ENCODE results near the gene USP15. TPM values are rescaled to one million over a fixed set of nuclear protein-coding genes. Genes with fewer than 3 reads are reported as not detected.

USP15 gene
- total and polyA plus RNA-seq, 2 of the 4 experiments (the other 2 are of a cell fraction): 28.5 to 49.6 TPM

- H4K20me1 ChIP-seq (ENCODE audit: insufficient read depth, low read length): peaks cover 9% of the 10 kb centered on the region; the same call in 1 of the 2 replicates
- H3K9me3 ChIP-seq (ENCODE audit: control insufficient read depth, insufficient read depth, low read length): peaks cover 5% of the 10 kb centered on the region
- H3K27me3 ChIP-seq (ENCODE audit: control insufficient read depth, insufficient read depth, low read length): no peaks in the 10 kb centered on the region
- no peak overlapping the region for H2BK5ac ChIP-seq (ENCODE audit: low read depth, low read length, poor library complexity, severe bottlenecking)
- no TSS peak for BruUV-seq (replicated peaks)
- no peak overlapping the region for H3K9ac ChIP-seq (ENCODE audit: low read depth, low read length)
- H3K4ac ChIP-seq (ENCODE audit: low read depth, low read length): no peak overlapping the region
- no peak overlapping the region for H4K5ac ChIP-seq (ENCODE audit: low read depth, low read length)
- no peak overlapping the region for H3K14ac ChIP-seq (replicated peaks; ENCODE audit: low read depth, low read length)
- POLR2A ChIA-PET (ENCODE audit: unreplicated experiment): no interaction called here
- H3K4me3 ChIP-seq (ENCODE audit: insufficient read depth, low read depth, low read length): no peak overlapping the region
- no peak overlapping the region for H2AFZ ChIP-seq (replicated peaks; ENCODE audit: low read length, poor library complexity)
- intact Hi-C loops (cut with micrococcal nuclease) (no loop called here), dilution Hi-C loops (cut with HindIII; ENCODE audit: low sequenced_read_pairs, unreplicated experiment) (no loop called here), in situ Hi-C loops (cut with MboI; ENCODE audit: low sequenced_read_pairs) (no loop called here)
- peaks cover 18% of the 10 kb centered on the region for H3K36me3 ChIP-seq (ENCODE audit: control insufficient read depth, insufficient read depth, low read length)
- no peak overlapping the region for H3K56ac ChIP-seq (ENCODE audit: extremely low read depth, insufficient read depth, low read length)
- no peak overlapping the region for H4K8ac ChIP-seq (ENCODE audit: low read depth in 2 of 2, low read length in 2 of 2)
- CTCF ChIA-PET: no interaction called here
- H3K4me2 ChIP-seq (ENCODE audit: low read depth, low read length): no peak overlapping the region
- H3K27ac ChIP-seq (ENCODE audit: insufficient read depth, low read length): no peak overlapping the region
- H2BK15ac ChIP-seq (ENCODE audit: low read depth, low read length): no peak overlapping the region
- H3K4me1 ChIP-seq (ENCODE audit: control insufficient read depth, insufficient read depth, low read length): no peaks in the 10 kb centered on the region
- TF ChIP-seq CHD1 (IDR thresholded peaks at IDR 0.05; ENCODE audit: low read depth, low read length) (no peak), USF2 (IDR thresholded peaks at IDR 0.05; ENCODE audit: low read depth, low read length) (no peak), FOS (IDR thresholded peaks at IDR 0.05; ENCODE audit: low read depth, low read length) (no peak)
- H2BK120ac ChIP-seq (ENCODE audit: low read depth, low read length): no peak overlapping the region
- WGBS, 2 experiments (ENCODE audit: extremely low coverage in 2 of 2, insufficient read length in 1 of 2): no CpG with 5 or more reads among the region's 6 CpGs
- H4K91ac ChIP-seq (ENCODE audit: insufficient read depth, low read depth, low read length): no peak overlapping the region
- no peak overlapping the region for H2AK9ac ChIP-seq (replicated peaks; ENCODE audit: low read depth, low read length, poor library complexity)
- H3K9me1 ChIP-seq (ENCODE audit: insufficient read depth, low read length): no peaks in the 10 kb centered on the region
- H3K18ac ChIP-seq (ENCODE audit: low read depth, low read length): no peak overlapping the region
- ATAC-seq (ENCODE audit: low read depth): no peak
- no peak for DNase-seq
- H2AK5ac ChIP-seq (ENCODE audit: low read depth, low read length): no peak overlapping the region
- H3K23ac ChIP-seq (ENCODE audit: low read depth, low read length): no peak overlapping the region
- peaks cover 29 to 38% of the 10 kb centered on the region in 2 experiments for H3K79me1 ChIP-seq (ENCODE audit: low read depth in 1 of 2, low read length in 2 of 2)
- no peak overlapping the region for H2BK20ac ChIP-seq (ENCODE audit: low read depth, low read length)
Measured at GRCh38 chr12:62301080-62301798, 41.0 kb downstream of the USP15 start.

All from IMR-90 (cell line).